Memory B cell (primary cell): ENCODE results near the gene PLA2G12A.

Source experiments
- ATAC-seq: fragments of 150-1000 bp; cut with Tn5 transposase; 2 replicates; pipeline ENCODE4 v1.10.0; 2021; ENCODE audit warnings: low read depth, mild to moderate bottlenecking, moderate library complexity
- DNase-seq, 2 donors: peaks; one replicate each; pipeline ENCODE4 v3.0.0; 2022; ENCODE audit warnings: low spot score in 2 of 2
- H3K27ac Mint-ChIP-seq: one replicate; pipeline ENCODE4 v1.8.0; 2022; ENCODE audit warnings: mild to moderate bottlenecking, moderate library complexity, mixed read lengths
- H3K27me3 Mint-ChIP-seq: one replicate; pipeline ENCODE4 v1.8.0; 2022; ENCODE audit warnings: mixed read lengths
- H3K36me3 Mint-ChIP-seq: one replicate; pipeline ENCODE4 v1.8.0; 2022; ENCODE audit warnings: mild to moderate bottlenecking, mixed read lengths
- H3K4me1 Mint-ChIP-seq: one replicate; pipeline ENCODE4 v1.8.0; 2022; ENCODE audit warnings: mixed read lengths
- H3K4me3 Mint-ChIP-seq: one replicate; pipeline ENCODE4 v1.8.0; 2022; ENCODE audit warnings: mild to moderate bottlenecking, moderate library complexity, mixed read lengths
- H3K9me3 Mint-ChIP-seq: one replicate; pipeline ENCODE4 v1.8.0; 2022; ENCODE audit warnings: mixed read lengths

The PLA2G12A gene

DNA sequence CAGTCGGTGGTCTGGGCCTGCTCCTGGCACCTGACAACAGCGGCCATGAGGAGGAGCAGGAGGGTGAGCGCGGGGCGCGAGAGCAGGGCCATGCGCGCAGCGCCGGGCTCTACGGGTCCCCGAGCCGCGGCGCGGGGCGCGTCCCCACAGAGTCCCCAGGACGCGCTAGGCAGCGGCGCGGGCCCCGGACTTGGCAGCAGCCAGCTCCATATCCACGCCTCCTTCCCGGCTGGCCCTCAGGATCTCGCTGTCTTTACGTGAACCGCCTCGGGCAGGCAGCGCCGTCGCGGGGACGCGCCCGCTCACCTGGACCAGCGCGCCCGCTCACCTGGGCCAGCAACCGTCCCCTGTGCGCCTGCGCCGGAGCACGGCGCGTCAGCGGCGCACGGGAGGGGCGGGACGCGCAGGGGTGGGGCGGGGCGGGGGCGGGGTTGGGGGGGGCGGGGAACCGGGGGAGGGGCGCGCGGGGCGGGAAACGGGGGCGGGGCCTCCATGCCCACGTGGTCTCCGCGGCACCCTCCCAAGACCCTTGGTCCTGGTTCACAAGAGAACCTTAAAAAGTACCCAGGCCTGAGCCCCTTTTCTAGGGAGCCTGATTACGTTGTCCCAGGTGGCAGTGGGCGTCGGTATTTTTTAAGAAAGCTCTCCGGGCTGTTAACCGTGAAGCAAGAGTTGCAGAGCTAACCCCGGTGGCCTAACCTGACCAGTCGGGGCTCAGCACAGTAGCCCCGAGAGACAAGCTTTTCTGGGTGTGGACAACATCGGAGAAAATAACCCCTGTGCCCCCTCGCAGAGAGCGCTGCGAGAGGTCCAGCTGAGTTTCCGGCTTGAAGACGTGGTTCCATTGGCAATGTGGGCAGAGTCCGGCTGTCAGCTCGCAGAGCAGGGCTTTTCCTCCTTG lies at the start of gene PLA2G12A:
PLA2G12A (minus strand) TSS at position 353 of the 901 bp plus-strand sequence; CDS start at position 92, 261 bp downstream.
- Mint-ChIP-seq H3K4me1 (peaks cover 6% of the 10 kb centered on the region), H3K36me3 (peaks cover 6% of the 10 kb centered on the region), H3K9me3 (no peaks in the 10 kb centered on the region), H3K4me3 (peak within 1 kb of the TSS; percentile 91), H3K27me3 (no peaks in the 10 kb centered on the region), H3K27ac (peak within 1 kb of the TSS; percentile 70)
- peak; percentile 79 to 83 for DNase-seq
- ATAC-seq = peak; percentile 83

DNA sequence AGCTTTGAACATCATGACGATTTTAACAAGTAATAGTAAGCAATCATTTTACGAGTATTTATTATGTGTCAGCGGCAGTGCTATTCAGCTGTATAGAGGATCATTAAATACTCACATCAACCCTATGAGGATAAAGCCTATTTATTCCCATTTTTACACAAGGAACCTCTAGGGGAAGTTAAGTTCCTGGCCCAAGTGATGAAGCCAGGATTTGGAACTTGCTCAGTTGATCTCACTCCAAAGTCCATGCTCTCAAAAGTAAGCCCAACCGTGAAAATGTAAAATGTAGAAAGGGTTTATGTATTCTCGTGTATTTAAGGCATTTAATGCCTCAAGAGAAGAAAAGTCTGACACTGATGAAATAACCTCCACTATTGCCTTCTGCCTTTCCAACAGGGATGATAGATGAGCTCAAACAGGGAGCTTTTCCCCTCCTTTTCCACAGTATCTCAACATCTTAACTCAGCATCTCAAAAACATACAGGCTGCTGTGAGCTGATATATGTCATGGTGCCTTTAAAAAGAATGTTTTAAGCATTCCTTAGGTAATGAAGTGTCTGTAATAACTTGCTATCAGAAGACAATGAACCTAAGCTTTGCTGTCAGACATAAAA lies 35.0 kb upstream of the PLA2G12A start:
- no peaks in the 10 kb centered on the region for H3K4me1 Mint-ChIP-seq
- no peak for DNase-seq

DNA sequence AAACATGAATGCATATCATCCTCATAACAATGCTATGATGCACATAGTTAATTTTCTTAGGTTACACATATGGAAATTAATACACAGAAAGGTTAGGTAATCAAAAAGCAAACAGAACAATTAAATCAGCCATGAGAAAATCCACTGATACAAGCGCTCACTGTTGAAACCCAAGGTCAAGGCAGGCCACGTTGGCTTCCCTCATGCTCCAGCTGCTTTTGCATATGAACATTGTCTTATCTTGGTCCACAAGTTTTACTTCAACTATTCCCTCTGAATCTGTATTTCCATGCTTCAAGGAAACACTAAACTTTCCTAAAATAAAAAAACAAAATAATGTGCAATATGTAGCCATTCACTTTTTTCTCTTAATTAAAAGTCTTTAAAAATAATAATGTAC lies 34.5 kb upstream of the PLA2G12A start:
- Mint-ChIP-seq H3K36me3 (no peaks in the 10 kb centered on the region), H3K27me3 (peaks cover 2% of the 10 kb centered on the region), H3K4me3 (no peak overlapping the region), H3K9me3 (no peaks in the 10 kb centered on the region), H3K4me1 (no peaks in the 10 kb centered on the region), H3K27ac (no peak overlapping the region)
- ATAC-seq (no peak), DNase-seq (no peak)

More for the DNA sequence above, 35.0 kb upstream of the PLA2G12A start:
- Mint-ChIP-seq H3K27ac (no peak overlapping the region), H3K36me3 (no peaks in the 10 kb centered on the region), H3K27me3 (peaks cover 7% of the 10 kb centered on the region), H3K9me3 (no peaks in the 10 kb centered on the region), H3K4me3 (no peak overlapping the region)
- no peak for ATAC-seq

DNA sequence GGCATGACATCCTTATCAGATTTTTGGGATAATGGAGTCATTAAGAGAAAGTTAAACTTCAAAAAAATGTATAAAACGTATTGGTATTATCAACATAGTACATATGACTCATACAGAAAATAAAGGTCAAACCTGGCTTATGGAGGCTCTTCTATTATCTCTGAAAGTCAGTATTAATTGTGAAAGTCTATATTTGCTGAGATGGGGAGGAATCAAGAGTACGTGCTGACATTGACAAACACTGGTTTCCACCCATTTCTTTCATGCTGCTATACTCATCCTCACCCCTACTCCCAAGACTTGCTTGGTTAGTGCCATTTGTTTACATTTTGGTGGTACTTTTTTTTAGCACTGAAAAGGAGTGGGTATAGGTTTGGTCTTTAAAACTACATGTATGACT lies 30.8 kb upstream of the PLA2G12A start:
- DNase-seq = no peak

DNA sequence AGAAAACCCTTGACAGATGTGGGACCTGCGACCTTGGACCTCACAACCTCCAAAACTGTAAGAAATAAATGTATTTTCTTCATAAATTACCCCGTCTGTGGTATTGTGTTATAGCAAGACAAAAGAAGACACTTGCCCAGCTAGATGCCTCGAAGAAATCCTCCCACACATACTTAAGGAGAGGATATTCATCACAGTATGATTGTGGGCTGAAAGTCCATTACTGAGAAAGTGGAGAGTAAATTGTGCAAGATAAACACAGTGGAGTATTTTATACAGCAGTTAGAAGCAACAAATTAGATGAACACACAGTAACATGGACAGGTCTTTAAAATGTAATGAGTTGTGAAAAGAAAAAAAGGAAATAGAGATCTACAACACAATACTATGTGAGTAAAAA lies 25.8 kb upstream of the PLA2G12A start:
- no peak for DNase-seq
- Mint-ChIP-seq H3K4me1 (no peaks in the 10 kb centered on the region), H3K27ac (no peak overlapping the region), H3K36me3 (no peaks in the 10 kb centered on the region), H3K4me3 (no peak overlapping the region), H3K27me3 (peaks cover 13% of the 10 kb centered on the region), H3K9me3 (no peaks in the 10 kb centered on the region)
- no peak for ATAC-seq

More for the DNA sequence above, 30.8 kb upstream of the PLA2G12A start:
- ATAC-seq = no peak
- H3K4me1 Mint-ChIP-seq = no peaks in the 10 kb centered on the region
- H3K4me3 Mint-ChIP-seq = no peak overlapping the region
- H3K27ac Mint-ChIP-seq = no peak overlapping the region
- H3K9me3 Mint-ChIP-seq = no peaks in the 10 kb centered on the region
- no peaks in the 10 kb centered on the region for H3K36me3 Mint-ChIP-seq
- peaks cover 10% of the 10 kb centered on the region for H3K27me3 Mint-ChIP-seq

DNA sequence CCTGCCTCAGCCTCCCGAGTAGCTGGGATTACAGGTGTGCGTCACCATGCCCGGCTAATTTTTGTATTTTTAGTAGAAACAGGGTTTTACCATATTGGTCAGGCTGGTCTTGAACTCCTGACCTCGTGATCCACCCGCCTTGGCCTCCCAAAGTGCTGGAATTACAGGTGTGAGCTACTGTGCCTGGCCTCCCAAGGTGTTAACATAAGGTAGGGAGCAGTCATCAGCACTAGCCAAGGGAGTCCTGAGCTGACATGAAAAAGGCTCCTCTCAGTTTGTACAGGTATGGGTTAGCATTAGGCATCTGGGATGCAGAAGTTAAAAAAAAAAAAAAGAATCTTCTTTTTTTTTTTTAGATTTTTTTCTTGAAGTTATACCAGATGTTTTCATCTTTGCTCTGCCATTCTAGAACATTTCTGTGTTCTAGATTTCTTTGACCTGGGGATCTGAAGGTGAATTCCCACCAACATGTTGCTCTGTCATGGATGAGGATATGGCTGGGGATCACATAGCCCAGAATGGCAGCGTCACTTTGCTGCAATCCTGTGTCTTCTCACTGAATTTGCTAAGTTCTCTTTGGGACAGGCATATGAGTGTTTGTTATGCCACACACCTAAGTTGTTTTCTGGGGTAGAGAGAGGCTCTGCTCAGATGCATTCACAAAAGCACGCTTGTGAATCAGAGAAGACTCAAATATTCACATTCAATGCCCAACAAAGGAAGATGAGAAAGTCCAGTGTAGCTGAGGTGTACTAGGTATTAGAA lies 24.4 kb upstream of the PLA2G12A start:
- Mint-ChIP-seq H3K27ac (no peak overlapping the region), H3K4me3 (no peak overlapping the region), H3K4me1 (no peaks in the 10 kb centered on the region), H3K9me3 (no peaks in the 10 kb centered on the region), H3K27me3 (peaks cover 13% of the 10 kb centered on the region), H3K36me3 (no peaks in the 10 kb centered on the region)
- no peak for ATAC-seq
- no peak for DNase-seq

DNA sequence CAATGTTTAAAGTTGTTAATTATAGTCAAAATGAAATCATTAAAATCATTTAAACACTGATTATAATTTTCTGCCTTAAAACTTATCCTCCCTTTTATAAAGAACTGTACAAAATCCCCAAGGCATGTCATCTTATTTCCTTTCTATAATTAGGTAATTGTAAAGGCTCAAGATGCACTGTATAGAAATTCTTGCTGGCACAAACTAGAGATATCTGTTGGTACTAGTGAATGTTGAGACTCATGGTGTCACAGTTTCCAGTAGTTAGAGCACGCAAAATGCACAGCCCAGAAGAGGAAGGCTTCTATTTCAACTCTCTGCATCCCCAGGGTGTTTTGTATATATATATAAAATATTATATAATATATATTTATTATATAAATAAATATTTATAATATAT lies 22.7 kb upstream of the PLA2G12A start:
- Mint-ChIP-seq H3K36me3 (no peaks in the 10 kb centered on the region), H3K27me3 (peaks cover 11% of the 10 kb centered on the region), H3K4me1 (no peaks in the 10 kb centered on the region), H3K27ac (no peak overlapping the region), H3K9me3 (no peaks in the 10 kb centered on the region), H3K4me3 (no peak overlapping the region)
- ATAC-seq (no peak), DNase-seq (no peak)

DNA sequence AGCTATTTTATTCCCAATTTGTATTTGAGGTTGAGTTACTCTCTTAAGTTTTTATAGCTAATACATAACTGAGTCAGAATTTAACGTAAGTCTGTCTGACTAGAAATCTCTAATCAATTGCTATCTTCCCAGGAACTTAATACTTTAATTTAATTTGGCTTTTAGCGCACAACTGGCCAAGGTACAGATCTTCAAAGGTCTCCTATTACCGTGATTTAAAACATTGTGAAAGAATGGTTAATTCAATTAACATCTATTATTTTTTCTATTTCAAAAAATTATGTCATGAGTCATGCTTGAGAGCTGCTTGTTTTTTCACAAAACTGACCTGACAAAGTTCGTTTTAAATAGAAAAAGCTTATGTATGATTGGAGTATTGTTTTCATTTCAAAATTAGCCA lies 22.0 kb upstream of the PLA2G12A start:
- H3K4me1 Mint-ChIP-seq = no peaks in the 10 kb centered on the region
- ATAC-seq (no peak), DNase-seq (no peak)
- no peaks in the 10 kb centered on the region for H3K9me3 Mint-ChIP-seq
- H3K27me3 Mint-ChIP-seq = peaks cover 14% of the 10 kb centered on the region
- no peaks in the 10 kb centered on the region for H3K36me3 Mint-ChIP-seq
- H3K4me3 Mint-ChIP-seq = no peak overlapping the region
- no peak overlapping the region for H3K27ac Mint-ChIP-seq

DNA sequence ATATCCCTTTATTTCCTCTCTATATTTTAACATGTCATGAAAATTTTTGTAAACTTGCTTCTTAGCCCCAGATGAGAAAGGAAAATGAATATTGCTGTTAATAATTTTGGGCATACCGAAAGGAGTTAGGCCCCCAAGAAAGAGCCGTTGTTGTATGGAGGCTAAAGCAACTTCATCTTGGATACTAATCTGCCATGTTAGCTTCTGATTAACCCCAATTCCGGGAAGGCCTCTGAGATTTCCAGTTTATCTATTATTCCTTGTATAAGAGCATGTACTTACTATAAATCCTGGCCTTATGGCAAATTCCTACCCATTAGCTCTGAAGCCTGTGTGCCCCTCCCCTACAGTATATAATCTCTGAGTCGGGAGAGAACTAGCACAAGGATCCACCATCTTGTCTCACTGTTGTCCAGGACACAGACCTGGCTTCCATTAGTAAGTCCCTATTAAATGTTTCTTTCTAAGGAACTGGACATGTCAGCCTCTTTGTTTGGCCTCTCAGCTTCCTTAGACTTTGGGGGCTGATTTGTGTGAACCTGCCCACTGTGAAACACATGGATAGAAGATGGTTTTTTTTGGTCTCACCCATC lies 20.9 kb upstream of the PLA2G12A start:
- no peak overlapping the region for H3K4me3 Mint-ChIP-seq
- ATAC-seq (no peak), DNase-seq (no peak)
- H3K27me3 Mint-ChIP-seq = peaks cover 6% of the 10 kb centered on the region
- H3K36me3 Mint-ChIP-seq = no peaks in the 10 kb centered on the region
- H3K9me3 Mint-ChIP-seq = no peaks in the 10 kb centered on the region
- H3K4me1 Mint-ChIP-seq = no peaks in the 10 kb centered on the region
- H3K27ac Mint-ChIP-seq = no peak overlapping the region

DNA sequence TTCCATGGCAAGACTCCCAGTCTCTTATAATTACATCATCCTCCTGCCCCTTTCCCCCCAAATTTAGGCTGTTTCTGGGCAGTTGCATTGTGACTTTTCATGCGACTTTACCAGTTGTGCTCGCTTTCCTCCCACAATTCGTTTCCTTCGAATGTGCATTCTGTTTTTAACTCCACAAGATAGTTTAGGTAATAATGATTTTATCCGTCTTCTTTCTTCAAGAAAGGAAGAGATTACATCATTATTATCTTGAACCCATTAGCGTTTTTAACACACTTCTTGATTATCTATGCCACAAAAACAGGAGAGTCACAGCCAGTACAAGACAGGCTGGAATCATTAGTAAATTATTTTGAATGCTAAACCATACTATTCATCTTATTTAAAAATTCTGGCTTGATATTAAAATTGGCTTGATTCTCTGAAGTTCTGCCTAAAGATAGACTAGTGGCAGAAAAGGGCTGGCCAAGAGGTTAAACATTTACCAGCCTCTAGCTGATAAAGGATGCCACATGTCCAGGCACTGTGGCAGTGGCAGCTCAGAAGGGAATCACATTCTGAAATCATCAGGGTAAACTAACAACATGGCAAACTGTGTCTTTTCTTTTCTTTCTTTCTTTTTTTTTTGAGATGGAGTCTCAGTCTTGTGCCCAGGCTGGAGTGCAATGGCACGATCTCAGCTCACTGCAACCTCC lies 19.7 kb upstream of the PLA2G12A start:
- no peak overlapping the region for H3K4me3 Mint-ChIP-seq
- DNase-seq (no peak), ATAC-seq (no peak)
- peaks cover 4% of the 10 kb centered on the region for H3K27me3 Mint-ChIP-seq
- H3K27ac Mint-ChIP-seq = no peak overlapping the region
- H3K36me3 Mint-ChIP-seq = no peaks in the 10 kb centered on the region
- no peaks in the 10 kb centered on the region for H3K9me3 Mint-ChIP-seq
- H3K4me1 Mint-ChIP-seq = no peaks in the 10 kb centered on the region

DNA sequence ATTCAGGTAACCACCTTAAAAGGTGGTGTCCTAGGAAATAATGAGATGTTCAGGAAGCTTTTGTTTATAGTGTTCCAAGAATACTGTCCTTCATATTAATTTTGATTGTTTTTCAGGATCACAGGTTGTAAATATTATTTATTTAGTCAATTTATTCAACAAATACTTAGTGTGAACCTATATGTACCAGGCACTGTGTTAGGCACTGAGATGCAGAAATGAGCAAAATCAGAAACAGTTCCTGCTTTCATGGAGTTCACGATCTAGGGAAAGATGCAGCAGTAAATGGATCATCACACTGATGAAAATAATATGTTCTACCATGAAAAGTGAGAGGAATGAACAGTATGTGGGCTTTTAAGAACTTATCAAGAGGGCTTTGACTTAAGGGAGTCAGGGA lies 18.2 kb upstream of the PLA2G12A start:
- peaks cover 3% of the 10 kb centered on the region for H3K27me3 Mint-ChIP-seq
- DNase-seq (no peak), ATAC-seq (no peak)
- no peaks in the 10 kb centered on the region for H3K36me3 Mint-ChIP-seq
- no peaks in the 10 kb centered on the region for H3K9me3 Mint-ChIP-seq
- no peaks in the 10 kb centered on the region for H3K4me1 Mint-ChIP-seq
- H3K4me3 Mint-ChIP-seq = no peak overlapping the region
- no peak overlapping the region for H3K27ac Mint-ChIP-seq

DNA sequence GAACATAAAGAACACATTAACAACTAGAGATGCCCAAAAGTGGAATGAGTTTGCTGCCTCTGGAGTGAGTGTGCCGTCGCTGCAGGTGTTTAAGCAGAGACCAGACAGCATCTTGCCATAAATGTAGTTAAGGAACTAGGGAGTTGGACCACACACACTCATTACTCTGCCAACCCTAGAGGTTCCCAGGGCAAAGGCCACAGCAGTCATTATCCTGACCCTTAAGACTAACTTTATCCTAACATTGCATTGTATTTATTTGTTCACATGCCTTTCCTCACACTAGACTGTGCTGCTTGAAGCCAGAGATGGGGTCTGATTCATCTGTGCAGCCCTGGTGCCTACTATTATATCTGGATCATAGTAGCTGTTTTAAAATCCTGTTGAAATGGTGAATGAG lies 16.9 kb upstream of the PLA2G12A start:
- Mint-ChIP-seq H3K27me3 (peaks cover 3% of the 10 kb centered on the region), H3K36me3 (no peaks in the 10 kb centered on the region), H3K27ac (no peak overlapping the region), H3K4me3 (no peak overlapping the region), H3K9me3 (no peaks in the 10 kb centered on the region), H3K4me1 (no peaks in the 10 kb centered on the region)
- ATAC-seq (no peak), DNase-seq (no peak)

DNA sequence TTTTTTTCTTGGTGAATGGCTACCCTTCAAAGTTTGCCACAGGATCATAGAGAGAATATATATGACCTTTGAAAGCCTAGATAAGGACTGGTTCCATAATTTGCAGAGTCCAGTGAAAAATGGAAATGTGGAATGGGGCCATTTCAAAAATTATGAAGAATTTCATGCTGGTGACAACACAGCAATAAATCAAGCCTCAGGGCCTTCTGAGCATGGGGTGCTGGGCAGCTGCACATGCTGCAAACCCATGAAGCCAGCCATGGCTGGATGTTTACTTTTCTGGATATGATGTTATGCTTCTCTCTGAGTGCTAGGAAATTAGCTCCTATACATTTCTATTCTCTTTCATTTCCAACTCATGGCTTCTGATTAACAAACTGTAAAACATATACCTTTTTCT lies 16.0 kb upstream of the PLA2G12A start:
- H3K4me1 Mint-ChIP-seq = no peaks in the 10 kb centered on the region
- peaks cover 3% of the 10 kb centered on the region for H3K27me3 Mint-ChIP-seq
- H3K36me3 Mint-ChIP-seq = no peaks in the 10 kb centered on the region
- H3K9me3 Mint-ChIP-seq = no peaks in the 10 kb centered on the region
- no peak for ATAC-seq
- H3K27ac Mint-ChIP-seq = no peak overlapping the region
- no peak for DNase-seq
- H3K4me3 Mint-ChIP-seq = no peak overlapping the region
